Measurements from ENCODE around the gene PRKAG2.

- no peak for TF ChIP-seq POLR2A (IDR thresholded peaks at IDR 0.05; ENCODE audit: low read length)
- no peak for TF ChIP-seq GATA1 (IDR thresholded peaks at IDR 0.05; ENCODE audit: low read depth, low read length)
Observed at GRCh38 chr7:151777495-151777880, 99.4 kb downstream of the PRKAG2 start.
